Kidney (tissue), 14 donors: ENCODE data around the gene HOXB7. TPM values are rescaled to one million over a fixed set of nuclear protein-coding genes. Genes with fewer than 3 reads are reported as not detected.

Experiments used
- DNase-seq, 5 donors: peaks; one replicate each; pipeline ENCODE4 v3.0.0-alpha.2; 2013 to 2020
- FAIRE-seq: peaks from 2 replicates; lab custom pipeline; 2012; peaks lifted over from hg19 to GRCh38; lab: Jason Lieb, UNC
- H3K27ac ChIP-seq, 2 donors: one replicate each; pipeline ENCODE4 v1.7.0; 2013; ENCODE audit warnings: low read depth in 2 of 2, low read length in 2 of 2, inconsistent platforms in 1 of 2
- H3K27me3 ChIP-seq: one replicate; pipeline ENCODE4 v1.7.1; 2013; ENCODE audit warnings: low read length, inconsistent platforms; ENCODE audit not compliant: control insufficient read depth, insufficient read depth
- H3K36me3 ChIP-seq, 3 donors: one replicate each; pipeline versions ENCODE4 v1.7.0 to v1.7.1; 2013; ENCODE audit warnings: low read length in 3 of 3, control low read depth in 1 of 3, inconsistent platforms in 1 of 3; ENCODE audit not compliant: insufficient read depth in 3 of 3, control insufficient read depth in 2 of 3
- H3K4me1 ChIP-seq, 3 donors: one replicate each; pipeline versions ENCODE4 v1.7.0 to v1.7.1; 2013; ENCODE audit warnings: low read length in 3 of 3, inconsistent platforms in 1 of 3, low read depth in 1 of 3; ENCODE audit not compliant: control insufficient read depth in 2 of 3, insufficient read depth in 2 of 3
- H3K4me3 ChIP-seq, 3 donors: one replicate each; pipeline versions ENCODE4 v1.7.0 to v1.8.1; 2013; ENCODE audit warnings: low read length in 3 of 3, control low read depth in 1 of 3, inconsistent platforms in 1 of 3
- H3K9ac ChIP-seq, 3 donors: one replicate each; pipeline versions ENCODE4 v1.7.0 to v1.7.1; 2013; ENCODE audit warnings: low read length in 3 of 3, control low read depth in 1 of 3, inconsistent platforms in 1 of 3
- H3K9me3 ChIP-seq, 3 donors: one replicate each; pipeline versions ENCODE4 v1.7.0 to v1.7.1; 2013; ENCODE audit warnings: low read length in 3 of 3, control low read depth in 1 of 3, inconsistent platforms in 1 of 3; ENCODE audit not compliant: control insufficient read depth in 2 of 3, insufficient read depth in 1 of 3
- intact Hi-C: fragments of 100-400 bp; cut with DNase I; formaldehyde crosslinking; loops from one replicate; pipeline ENCODE4 v1.11.1; 2022
- polyA plus RNA-seq: library from polyadenylated mRNA; stranded (reverse); fragments of 350-450 nt; fragmentation: Illumina TruSeq; extraction: RNeasy Lipid Tissue Mini Kit (QIAGEN cat#74804); gene quantifications from one replicate; pipeline ENCODE4 v1.2.3, GENCODE V29; 2014; ENCODE audit warnings: low read depth, low replicate concordance; ENCODE audit not compliant: insufficient read depth
- total RNA-seq: library from RNA; stranded (reverse); fragmentation: NEBNext Ultra II Directional; extraction: Animal tissue kit (Norgen Biotek cat#: 25700); gene quantifications from one replicate; pipeline ENCODE4 v1.2.1, GENCODE V29; 2021
- TF ChIP-seq, protein P1 (sequence below): IDR thresholded peaks from 3 replicates; pipeline ENCODE4 v1.5.1; 2012; ENCODE audit warnings: mild to moderate bottlenecking, moderate library complexity, borderline replicate concordance; ENCODE audit not compliant: insufficient read depth; ENCODE audit errors: extremely low read depth
- donor health status: control.
- donor health status: control.
- donor health status: control.
- donor health status: control.
- donor health status: control.
- donor health status: DM: yes; HTN: yes; CAD: no.
- donor health status: Normal renal cell carcinoma (clear cell type).

Gene HOXB7
- total and polyA plus RNA-seq, 2 donors from 2014 or later: 45.4 to 49.6 TPM

DNA sequence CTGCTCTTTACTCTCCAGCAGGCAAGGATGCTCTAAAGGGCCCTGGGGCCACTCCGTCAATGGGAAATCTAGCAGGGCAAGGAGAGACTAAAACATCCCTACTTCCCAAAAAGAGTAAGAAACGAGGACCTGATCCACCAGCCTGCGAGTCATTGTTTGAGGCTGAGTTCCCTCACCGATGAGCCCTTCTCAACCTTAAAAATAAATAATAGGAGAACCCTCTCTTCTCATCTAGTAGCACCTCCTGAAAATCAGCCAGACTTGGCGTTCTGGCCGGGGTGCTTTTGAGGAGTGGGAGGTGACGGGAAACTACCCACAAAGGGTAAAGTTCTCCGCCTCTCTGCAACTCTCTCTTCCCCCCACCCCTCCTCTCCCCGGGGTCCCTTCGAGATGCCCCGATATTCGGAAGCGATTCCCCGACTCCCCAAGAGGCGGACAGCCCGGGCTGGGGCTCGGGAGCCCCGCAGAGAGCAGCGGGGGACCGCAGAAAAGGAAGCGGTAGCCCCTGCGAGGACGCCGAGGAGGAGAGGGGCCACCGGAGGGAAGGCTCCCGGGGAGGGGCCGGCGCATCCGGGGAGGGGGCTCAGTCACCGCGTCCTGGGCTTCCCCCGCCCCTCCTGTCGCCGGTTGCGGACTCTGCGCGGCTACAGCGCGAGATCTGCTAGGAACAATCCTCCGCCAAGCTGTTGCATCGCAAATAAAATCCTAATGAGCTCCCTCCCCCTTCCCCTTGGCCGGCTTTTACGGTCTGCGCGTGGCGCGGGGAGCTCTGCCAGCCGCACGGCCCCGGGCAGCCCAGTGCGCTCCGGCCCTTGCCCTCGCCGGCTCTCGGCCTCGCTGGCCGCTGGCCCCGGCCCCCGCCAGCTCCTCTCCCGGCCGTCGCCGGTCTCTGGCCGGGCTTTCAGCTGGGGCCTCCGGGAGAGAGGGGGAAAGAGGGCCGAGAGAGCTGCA, 14.0 kb upstream of the HOXB7 start:
- H3K36me3 ChIP-seq: no peaks in the 10 kb centered on the region
- H3K4me3 ChIP-seq: peak overlapping the region; percentile 65 to 66 (median 65)
- H3K27ac ChIP-seq: peak overlapping the region; percentile 86 to 91
- TF ChIP-seq, protein P1, sequence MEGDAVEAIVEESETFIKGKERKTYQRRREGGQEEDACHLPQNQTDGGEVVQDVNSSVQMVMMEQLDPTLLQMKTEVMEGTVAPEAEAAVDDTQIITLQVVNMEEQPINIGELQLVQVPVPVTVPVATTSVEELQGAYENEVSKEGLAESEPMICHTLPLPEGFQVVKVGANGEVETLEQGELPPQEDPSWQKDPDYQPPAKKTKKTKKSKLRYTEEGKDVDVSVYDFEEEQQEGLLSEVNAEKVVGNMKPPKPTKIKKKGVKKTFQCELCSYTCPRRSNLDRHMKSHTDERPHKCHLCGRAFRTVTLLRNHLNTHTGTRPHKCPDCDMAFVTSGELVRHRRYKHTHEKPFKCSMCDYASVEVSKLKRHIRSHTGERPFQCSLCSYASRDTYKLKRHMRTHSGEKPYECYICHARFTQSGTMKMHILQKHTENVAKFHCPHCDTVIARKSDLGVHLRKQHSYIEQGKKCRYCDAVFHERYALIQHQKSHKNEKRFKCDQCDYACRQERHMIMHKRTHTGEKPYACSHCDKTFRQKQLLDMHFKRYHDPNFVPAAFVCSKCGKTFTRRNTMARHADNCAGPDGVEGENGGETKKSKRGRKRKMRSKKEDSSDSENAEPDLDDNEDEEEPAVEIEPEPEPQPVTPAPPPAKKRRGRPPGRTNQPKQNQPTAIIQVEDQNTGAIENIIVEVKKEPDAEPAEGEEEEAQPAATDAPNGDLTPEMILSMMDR: no peak
- DNase-seq: peak in 4 of 5 donors; percentile 77 to 85 (median 80)
- FAIRE-seq: no peak
- intact Hi-C loops: no loop called here
- H3K9ac ChIP-seq: peak overlapping the region; percentile 33 to 74 (median 60)
- H3K9me3 ChIP-seq: no peaks in the 10 kb centered on the region
- peaks cover 57% of the 10 kb centered on the region for H3K27me3 ChIP-seq
- H3K4me1 ChIP-seq: peaks cover 0 to 8% (median 0%) of the 10 kb centered on the region in 3 donors

DNA sequence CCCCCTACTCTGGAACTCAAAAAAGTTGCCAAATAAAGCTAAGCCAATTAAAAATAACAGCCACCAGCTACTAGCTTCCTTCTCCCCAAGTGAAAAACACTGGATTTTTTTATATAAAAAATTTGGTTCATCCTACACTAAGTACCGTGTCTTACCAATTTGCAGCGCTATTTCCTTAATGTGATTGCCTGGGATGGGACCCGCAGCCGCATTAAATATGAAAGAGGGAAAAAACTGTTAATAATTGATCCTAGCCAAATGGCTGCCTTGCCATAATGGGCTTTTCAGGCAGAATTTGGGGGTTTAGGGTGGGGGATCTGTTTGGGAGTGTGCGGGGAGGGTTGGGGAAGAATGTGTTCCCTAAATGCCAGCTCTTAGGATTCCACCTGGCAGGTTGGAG, 13.3 kb upstream of the HOXB7 start:
- FAIRE-seq (no peak), DNase-seq (no peak)
- no peaks in the 10 kb centered on the region for H3K36me3 ChIP-seq
- H3K9ac ChIP-seq: peak overlapping the region in 2 of 3 donors; percentile 33 to 74
- H3K27me3 ChIP-seq: peaks cover 50% of the 10 kb centered on the region
- H3K4me3 ChIP-seq: peak overlapping the region; percentile 52 to 66 (median 65)
- TF ChIP-seq, protein P1: no peak
- H3K27ac ChIP-seq: peak overlapping the region in 1 of 2 donors; percentile 91
- no peaks in the 10 kb centered on the region for H3K9me3 ChIP-seq
- intact Hi-C loops: no loop called here
- H3K4me1 ChIP-seq: peaks cover 0 to 8% (median 0%) of the 10 kb centered on the region in 3 donors

DNA sequence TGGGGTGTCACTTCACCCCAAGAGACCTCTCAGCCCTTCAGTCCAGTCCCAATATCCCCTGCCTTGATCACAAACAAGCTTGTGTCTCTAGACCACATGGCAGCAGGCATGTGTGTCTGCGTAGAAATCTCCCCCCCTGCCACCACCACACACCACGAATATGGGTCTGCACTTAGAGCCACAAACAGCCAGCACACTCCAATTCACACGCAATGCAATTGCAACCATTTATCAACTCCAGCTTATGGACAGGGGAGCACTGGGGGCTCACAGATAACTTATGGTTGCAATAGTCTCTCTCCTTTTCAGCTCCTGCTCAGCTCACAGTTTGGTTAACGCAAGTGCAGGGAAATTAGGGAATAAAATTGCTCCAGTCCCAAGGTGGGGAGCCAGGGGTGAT, 12.8 kb upstream of the HOXB7 start:
- H3K4me1 ChIP-seq: peaks cover 0 to 8% (median 0%) of the 10 kb centered on the region in 3 donors
- peak overlapping the region in 1 of 3 donors; percentile 74 for H3K9ac ChIP-seq
- no peaks in the 10 kb centered on the region for H3K36me3 ChIP-seq
- peak overlapping the region in 2 of 3 donors; percentile 26 to 31 for H3K4me3 ChIP-seq
- H3K9me3 ChIP-seq: no peaks in the 10 kb centered on the region
- TF ChIP-seq, protein P1: no peak
- peaks cover 45% of the 10 kb centered on the region for H3K27me3 ChIP-seq
- intact Hi-C loops: no loop called here
- peak overlapping the region; percentile 65 to 89 for H3K27ac ChIP-seq
- DNase-seq: peak in 2 of 5 donors; percentile 41 to 48
- FAIRE-seq: no peak
